ENCODE data around the gene DDX31.

GRCh38 chr9:132703336-132703735, 33.6 kb upstream of the DDX31 start:
- TF ChIP-seq CTCF (IDR thresholded peaks at IDR 0.05 in 2 of 3, conservative IDR thresholded peaks at IDR 0.05 in 1 of 3; ENCODE audit: insufficient read depth in 2 of 3, low read depth in 1 of 3, low read length in 3 of 3) (no peak), ZNF655 (CRISPR knock-in tag; IDR thresholded peaks at IDR 0.05) (no peak), SMARCB1 (IDR thresholded peaks at IDR 0.05; ENCODE audit: insufficient read length, low read depth) (no peak), RBFOX2 (IDR thresholded peaks at IDR 0.05; ENCODE audit: low read depth, low read length) (no peak), ZNF121 (CRISPR knock-in tag; conservative IDR thresholded peaks at IDR 0.05) (no peak), MAFK (IDR thresholded peaks at IDR 0.05; ENCODE audit: low read length) (no peak), TCF7L2 (IDR thresholded peaks at IDR 0.05; ENCODE audit: low read depth, low read length) (no peak), POLR2AphosphoS5 (IDR thresholded peaks at IDR 0.05; ENCODE audit: control insufficient read depth, insufficient read depth, low read depth, low read length) (no peak), NRF1 (conservative IDR thresholded peaks at IDR 0.05 in 1 of 2, IDR thresholded peaks at IDR 0.05 in 1 of 2) (no peak), BACH1 (tag; IDR thresholded peaks at IDR 0.05) (no peak)
